Body of pancreas (tissue), 4 donors: Measurements from ENCODE around the gene SUGP2.

Source experiments
- CTCF ChIP-seq, 7 experiments: fragments of 450-650 bp in 4 of 7; fragments of 200-600 bp in 3 of 7; sonication (generic) in 3 of 7; IDR thresholded peaks; one replicate each; pipeline ENCODE4 v1.5.1; 2016 to 2019; ENCODE audit warnings: antibody characterized with exemption in 7 of 7
- POLR2A ChIP-seq, 3 donors: fragments of 450-650 bp; IDR thresholded peaks; one replicate each; pipeline ENCODE4 v1.6.1; 2016; ENCODE audit warnings: antibody characterized with exemption in 3 of 3, mild to moderate bottlenecking in 2 of 3

DNA sequence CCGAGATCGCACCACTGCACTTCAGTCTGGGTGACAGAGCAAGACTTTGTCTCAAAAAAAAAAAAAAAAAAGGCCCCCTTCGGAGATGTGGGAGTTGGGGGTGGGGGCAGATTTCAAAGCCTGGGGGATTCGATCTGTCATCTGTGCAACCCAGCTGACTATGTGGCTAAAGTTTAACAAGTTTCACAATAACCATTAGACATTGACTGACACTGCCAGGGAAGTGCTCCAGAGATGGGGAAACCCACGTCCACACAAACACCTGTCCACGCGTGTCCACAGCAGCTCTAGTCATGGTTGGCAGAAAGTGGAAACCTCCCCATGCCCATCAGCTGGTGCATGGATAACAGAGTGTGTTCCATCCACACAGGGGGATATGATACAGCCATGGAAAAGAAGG, 54.7 kb downstream of the SUGP2 start:
- TF ChIP-seq CTCF (IDR thresholded peaks at IDR 0.05) (no peak), POLR2A (IDR thresholded peaks at IDR 0.05) (no peak)
